ENCODE data around the gene TAPT1.
"Not testable (repeated sequence)": the region's sequence is repeated elsewhere in the genome, so short reads cannot be mapped to it uniquely, and the experiment has no call there.

TAPT1 gene

GRCh38 chr4:16154451-16154850, 71.8 kb downstream of the TAPT1 start:
- in situ Hi-C loops (cut with HindIII; ENCODE audit: low sequenced_read_pairs) = no loop called here
- TF ChIP-seq CTCF (IDR thresholded peaks at IDR 0.05; ENCODE audit: low read depth, low read length, missing control alignments) = no peak
- H3K4me3 ChIP-seq (ENCODE audit: low read depth, low read length) = no peak overlapping the region
- DNase-seq (ENCODE audit: low read depth) = no peak

- no peak overlapping the region for H3K4me3 ChIP-seq (ENCODE audit: low read depth, low read length)
- no peak for DNase-seq (ENCODE audit: low read depth)
- TF ChIP-seq CTCF (IDR thresholded peaks at IDR 0.05; ENCODE audit: low read depth, low read length, missing control alignments) = no peak
- in situ Hi-C loops (cut with HindIII; ENCODE audit: low sequenced_read_pairs) = no loop called here
Measured at GRCh38 chr4:16150716-16151115, 75.6 kb downstream of the TAPT1 start.

DNA sequence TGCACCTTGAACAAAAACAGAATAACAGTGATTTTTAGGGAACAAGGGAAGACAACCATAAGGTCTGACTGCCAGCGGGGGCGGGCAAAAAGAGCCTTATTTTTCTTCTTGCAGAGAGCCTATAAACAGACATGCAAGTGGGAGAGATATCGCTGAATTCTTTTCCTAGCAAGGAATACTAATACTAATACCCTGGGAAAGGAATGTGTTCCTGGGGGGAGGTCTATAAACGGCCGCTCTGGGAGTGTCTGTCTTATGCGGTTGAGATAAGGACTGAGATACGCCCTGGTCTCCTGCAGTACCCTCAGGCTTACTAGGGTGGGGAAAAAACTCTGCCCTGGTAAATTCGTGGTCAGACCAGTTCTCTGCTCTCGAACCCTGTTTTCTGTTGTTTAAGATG, 81.4 kb downstream of the TAPT1 start:
- DNase-seq (ENCODE audit: low read depth); H3K4me3 ChIP-seq (ENCODE audit: low read depth, low read length); in situ Hi-C loops (cut with HindIII; ENCODE audit: low sequenced_read_pairs): not testable (repeated sequence)

GRCh38 chr4:16142598-16143310, 83.5 kb downstream of the TAPT1 start:
- no peak for TF ChIP-seq CTCF (IDR thresholded peaks at IDR 0.05; ENCODE audit: low read depth, low read length, missing control alignments)
- no peak overlapping the region for H3K4me3 ChIP-seq (ENCODE audit: low read depth, low read length)
- in situ Hi-C loops (cut with HindIII; ENCODE audit: low sequenced_read_pairs) = no loop called here
- DNase-seq (ENCODE audit: low read depth) = no peak

DNA sequence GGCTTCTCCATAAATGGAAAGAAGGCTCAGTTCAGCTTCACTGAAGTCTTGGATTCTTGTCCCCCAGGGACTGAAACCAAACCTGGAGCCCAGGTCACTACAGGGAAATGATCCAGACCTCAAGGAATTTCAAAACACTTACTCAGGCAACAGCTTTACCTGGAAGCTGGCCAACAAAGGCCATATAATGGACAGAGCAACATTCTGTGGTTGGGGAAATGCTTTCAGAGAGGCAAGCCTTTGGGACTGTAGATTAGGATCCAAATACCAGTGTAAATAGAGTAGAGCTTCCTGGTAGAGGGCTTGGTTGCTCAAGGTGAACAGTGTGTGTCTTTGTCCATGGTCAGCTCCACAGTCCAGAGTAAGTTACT, 85.4 kb downstream of the TAPT1 start:
- H3K4me3 ChIP-seq (ENCODE audit: low read depth, low read length) = no peak overlapping the region
- TF ChIP-seq CTCF (IDR thresholded peaks at IDR 0.05; ENCODE audit: low read depth, low read length, missing control alignments) = no peak
- in situ Hi-C loops (cut with HindIII; ENCODE audit: low sequenced_read_pairs) = no loop called here
- DNase-seq (ENCODE audit: low read depth) = peak; percentile 100

DNA sequence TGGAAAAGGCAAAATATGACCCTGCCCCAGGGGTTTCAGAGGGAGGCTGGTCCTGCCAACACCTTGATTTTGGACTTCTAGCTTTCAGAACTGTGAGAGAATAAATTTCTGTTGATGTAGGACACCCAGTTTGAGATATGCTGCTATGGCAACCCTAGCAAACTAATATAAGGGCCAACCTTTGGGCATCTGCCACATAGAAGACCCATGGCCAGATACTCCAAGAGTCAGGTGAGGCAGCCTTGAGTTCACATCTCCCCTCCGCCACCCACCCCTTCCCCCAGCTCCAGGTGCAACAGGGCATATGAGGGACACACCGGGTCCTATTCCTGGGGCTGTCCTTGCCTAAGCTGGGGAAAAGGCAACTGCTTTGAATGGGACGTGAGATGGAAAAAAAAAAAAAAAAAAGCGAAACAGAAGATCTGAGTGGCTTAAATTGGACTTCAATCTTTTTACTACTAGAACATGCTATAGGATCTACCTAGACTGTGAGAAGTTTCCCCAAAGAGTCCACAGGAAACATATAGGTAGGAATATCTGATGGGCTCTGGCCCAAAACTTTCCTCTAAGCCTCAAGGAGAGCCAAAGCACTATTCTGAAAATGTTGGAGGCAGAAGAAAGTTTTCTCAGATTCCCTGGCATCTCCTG, 85.9 kb downstream of the TAPT1 start:
- no peak for TF ChIP-seq CTCF (IDR thresholded peaks at IDR 0.05; ENCODE audit: low read depth, low read length, missing control alignments)
- no peak for DNase-seq (ENCODE audit: low read depth)
- H3K4me3 ChIP-seq (ENCODE audit: low read depth, low read length) = no peak overlapping the region
- in situ Hi-C loops (cut with HindIII; ENCODE audit: low sequenced_read_pairs) = no loop called here

Measured in astrocyte of the cerebellum (primary cell).